Activated effector memory CD4-positive, alpha-beta T cell treated with anti-CD3 and anti-CD28 coated beads, Interleukin-2, amount 50 U/mL, for 16 hours (primary cell): Measurements from ENCODE around the gene MYH16.
"Not testable (repeated sequence)": the region's sequence is repeated elsewhere in the genome, so short reads cannot be mapped to it uniquely, and the experiment has no call there.

Experiments used
- DNase-seq: peaks from one replicate; pipeline ENCODE4 v3.0.0-alpha.2; 2020

MYH16 gene

DNA sequence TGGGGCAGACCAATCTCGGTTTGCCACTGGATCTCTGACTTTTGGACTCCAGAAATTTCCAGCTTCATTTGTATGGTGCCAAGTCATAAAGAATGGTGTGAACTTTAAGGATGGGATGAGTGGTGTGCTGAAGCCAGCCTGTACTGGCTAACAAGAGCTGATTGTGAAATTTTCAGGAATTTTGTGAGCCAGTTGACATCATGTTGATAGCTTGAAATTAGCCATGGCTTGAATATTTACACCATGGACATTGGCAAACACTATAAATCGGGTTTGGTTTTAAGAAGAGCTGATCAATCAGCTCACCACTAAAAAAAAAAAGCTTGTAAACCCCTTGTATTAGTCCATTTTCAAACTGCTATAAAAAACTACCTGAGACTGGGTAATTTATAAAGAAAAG is 14.1 kb upstream of the MYH16 start:
- DNase-seq: no peak

DNA sequence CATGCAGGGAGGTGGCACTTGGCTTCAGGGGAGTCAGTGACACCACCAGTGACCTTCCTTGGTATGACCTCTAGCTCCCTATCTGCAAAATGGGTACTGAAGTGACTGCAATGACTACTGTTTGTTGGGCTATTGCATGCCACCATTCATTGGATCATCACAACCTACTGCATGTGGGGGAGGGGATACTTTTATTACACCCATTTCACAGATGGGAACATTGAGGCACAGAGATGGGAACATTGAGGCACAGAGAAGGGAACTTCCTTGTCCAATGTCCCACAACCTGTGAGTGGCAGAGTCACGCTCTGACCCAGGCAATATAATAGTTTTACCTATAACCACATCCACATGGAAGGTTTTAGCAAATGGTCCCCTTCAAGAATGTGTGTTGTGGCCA is 12.2 kb upstream of the MYH16 start:
- no peak for DNase-seq

GRCh38 chr7:99261646-99262045 is 11.0 kb upstream of the MYH16 start:
- DNase-seq: no peak

- DNase-seq: no peak
Measured at GRCh38 chr7:99265848-99266480, 6.7 kb upstream of the MYH16 start.

DNA sequence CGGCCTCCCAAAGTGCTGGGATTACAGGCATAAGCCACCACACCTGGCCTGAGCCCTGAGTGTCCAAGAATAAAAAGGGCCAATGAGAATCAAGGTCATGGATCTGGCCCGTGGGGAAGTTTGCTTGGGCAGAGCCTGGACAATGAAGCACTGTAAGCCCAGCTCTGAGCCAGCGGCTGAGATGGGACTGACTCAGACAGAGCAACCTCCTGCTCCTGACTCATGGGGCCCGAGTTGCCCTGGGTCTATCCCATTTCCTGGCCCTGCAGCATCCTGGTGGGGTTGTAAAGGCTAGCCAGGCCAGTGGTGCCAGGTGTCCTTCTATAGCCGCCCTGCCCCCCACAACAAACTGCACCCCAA is 5.2 kb upstream of the MYH16 start:
- DNase-seq: no peak

DNA sequence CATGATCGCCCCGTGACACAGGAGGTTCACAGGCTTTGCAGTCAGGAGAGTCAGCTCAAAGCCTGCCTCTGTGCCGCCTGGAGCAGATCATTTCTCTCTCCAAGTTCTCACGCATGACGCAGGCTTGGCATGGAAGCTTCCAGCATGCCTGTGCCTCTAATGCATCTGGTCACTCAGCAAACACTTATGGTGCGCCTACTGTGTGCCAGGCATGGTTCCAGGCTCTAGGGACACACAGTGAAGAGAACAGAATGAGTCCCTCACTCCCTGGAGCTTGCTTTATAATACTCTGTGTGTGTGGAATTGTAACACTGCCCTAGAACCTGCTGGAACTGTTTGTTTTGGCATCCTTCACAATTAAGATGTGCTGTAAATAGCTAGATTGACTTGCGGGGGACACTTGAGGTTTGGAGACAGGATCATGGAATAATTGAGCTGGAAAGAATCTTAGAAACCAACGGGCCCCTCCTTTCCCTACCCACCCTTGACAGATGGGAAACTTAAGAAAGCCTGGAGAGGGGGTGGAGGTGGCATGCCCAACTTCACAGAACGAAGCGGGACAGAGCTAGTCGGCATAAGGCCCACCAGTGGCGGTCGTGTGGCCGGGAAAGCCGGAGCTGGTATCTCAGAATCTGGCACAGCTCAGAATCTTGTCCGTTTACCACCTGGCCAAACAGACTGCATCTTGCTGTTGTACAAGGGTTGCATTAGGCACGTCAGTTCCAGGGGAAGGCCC is 4.6 kb upstream of the MYH16 start:
- DNase-seq: no peak

DNA sequence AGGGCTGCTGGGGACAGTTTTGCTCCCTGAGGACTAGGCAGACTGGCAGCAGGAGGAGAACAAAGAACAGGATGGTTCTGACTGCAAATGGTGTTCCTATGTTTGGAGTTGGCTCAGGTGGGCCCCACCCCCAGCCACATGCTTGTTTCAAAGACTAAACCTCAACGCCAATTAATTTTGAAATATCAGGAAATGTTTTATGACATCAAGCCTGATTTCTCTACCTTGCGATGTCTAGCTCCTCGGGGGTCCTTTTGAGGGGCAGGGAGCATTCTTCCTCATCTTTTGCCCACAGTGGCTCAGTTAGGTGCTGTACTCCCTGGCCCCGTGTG is 4.1 kb upstream of the MYH16 start:
- DNase-seq: no peak

DNA sequence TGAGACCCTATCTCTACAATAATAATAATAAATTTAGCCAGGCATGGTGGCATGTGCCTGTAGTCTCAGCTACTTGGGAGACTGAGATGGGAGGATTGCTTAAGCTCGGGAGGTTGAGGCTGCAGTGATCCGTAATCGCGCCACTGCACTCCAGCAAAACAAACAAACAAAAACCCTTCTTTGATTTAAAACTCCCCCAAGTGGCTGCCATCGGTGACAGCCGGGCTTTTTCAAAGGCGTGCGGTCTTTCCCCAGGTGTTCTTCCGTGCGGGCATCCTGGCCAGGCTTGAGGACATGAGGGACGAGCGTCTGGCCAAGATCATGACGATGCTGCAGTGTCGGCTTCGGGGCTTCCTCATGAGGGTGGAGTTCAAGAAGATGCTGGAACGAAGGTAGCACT is 1.9 kb upstream of the MYH16 start:
- DNase-seq: no peak

DNA sequence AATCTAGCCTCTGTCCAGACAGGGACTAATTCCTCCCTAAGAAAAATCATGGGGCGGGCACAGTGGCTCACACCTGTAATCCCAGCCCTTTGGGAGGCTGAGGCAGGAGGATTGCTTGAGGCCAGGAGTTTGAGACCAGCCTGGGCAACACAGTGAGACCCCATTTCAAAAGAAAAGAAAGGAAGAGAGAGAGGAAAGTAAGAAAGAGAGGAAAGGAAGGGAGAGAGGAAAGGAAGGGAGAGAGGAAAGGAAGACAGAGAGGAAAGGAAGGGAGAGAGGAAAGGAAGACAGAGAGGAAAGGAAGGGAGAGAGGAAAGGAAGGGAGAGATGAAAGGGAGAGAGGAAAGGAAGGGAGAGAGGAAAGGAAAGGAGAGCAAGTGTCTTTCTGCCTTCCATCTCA is 922 bp downstream of the MYH16 start:
- DNase-seq: not testable (repeated sequence)

GRCh38 chr7:99274908-99275307 is 2.3 kb downstream of the MYH16 start:
- DNase-seq: not testable (repeated sequence)

DNA sequence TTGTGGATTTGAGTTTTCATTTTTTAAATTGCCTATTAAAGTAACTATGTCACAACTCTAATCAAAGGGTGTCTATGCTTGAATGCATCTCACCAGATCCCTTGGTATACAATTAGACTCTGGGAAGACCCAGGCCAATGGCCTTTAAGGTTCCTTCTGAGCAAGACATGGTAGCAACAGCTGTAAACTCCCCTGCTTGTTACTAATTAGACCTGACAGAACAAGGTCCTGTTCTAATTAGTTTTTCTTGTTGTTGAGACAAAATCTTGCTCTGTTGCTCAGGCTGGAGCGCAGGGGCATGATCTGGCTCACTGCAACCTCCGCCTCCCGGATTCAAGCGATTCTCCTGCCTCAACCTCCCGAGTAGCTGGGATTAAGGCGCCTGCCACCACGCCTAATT is 2.9 kb downstream of the MYH16 start:
- DNase-seq: no peak

DNA sequence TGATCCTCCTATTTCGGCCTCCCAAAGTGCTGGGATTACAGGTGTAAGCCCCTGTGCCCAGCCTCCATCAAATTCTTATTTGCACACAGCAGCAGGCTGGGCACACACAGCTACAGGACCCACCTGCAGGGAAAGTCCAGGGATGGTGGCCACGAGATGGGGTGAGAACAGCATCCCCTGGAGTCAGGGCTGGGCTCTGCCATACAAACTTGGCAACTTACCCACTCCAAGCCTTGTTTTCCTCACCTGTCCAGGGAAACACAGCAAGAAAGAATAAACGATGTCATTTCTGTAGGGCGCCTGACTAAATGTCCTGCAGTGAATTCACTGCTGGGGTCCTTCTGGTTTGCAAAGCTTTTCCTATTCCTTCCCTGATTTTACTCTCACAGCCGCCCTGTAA is 5.5 kb downstream of the MYH16 start:
- DNase-seq: no peak

DNA sequence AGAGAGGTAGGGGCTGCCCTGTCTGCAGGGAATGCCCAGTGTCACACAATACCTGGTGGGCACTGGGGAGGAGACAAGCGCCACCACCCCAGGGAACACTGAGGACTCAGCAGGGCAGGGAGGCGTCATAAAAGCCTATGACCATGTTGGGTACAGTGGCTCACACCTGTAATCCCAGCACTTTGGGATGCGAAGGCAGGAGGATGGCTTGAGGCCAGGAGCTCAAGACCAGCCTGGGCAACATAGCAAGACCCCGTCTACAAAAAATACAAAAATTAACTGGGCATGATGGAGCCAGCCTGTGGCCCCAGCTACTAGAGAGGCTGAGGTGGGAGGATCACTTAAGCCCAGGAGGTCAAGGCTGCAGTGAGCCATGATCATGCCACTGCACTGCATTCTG is 11.5 kb downstream of the MYH16 start:
- not testable (repeated sequence) for DNase-seq

GRCh38 chr7:99287779-99288534 is 15.3 kb downstream of the MYH16 start:
- no peak for DNase-seq

- DNase-seq: no peak
Measured at GRCh38 chr7:99289185-99289584, 16.5 kb downstream of the MYH16 start.

DNA sequence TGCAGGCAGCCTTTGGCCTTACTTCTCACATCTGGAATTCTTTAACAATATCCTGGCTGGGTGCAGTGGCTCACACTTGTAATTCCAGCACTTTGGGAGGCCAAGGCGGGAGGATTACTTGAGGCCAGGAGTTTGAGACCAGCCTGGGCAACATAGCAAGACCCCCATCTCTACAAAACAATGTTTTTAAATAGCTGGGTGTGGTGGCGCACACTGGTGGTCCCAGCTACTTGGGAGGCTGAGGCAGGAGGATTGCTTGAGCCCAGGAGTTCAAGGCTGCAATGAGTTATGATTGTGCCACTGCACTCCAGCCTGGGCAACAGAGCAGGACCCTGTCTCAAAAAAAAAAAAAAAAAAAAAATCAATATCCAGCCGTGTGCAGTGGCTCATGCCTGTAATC is 17.5 kb downstream of the MYH16 start:
- DNase-seq: not testable (repeated sequence)

DNA sequence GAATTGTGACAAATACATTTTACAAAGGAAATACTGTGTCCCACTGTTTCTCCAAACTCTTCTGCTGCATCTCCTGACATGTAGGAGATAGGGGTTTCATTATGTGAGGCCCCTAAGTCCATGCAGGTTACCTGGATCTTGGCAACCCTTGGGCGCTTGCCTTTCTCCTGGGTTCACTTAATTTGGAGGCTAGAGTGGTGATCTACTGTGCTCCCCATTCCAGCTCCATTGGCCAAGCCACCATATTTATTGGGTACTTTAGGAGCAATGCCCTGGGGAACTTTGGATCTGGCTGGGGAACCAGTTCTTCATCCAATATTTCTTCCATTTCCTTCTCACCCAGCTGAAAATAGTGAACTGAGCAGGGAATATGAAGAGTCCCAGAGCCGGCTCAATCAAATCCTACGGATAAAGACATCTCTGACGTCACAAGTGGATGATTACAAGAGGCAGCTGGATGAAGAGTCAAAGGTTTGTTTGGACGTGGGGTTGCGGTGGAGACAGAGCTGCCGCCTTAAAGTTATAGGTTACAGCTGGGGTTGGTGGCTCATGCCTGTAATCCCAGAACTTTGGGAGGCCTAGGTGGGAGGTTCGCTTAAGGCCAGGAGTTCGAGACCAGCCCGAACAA is 18.5 kb downstream of the MYH16 start:
- no peak for DNase-seq

- no peak for DNase-seq
Measured at GRCh38 chr7:99292127-99292526, 19.5 kb downstream of the MYH16 start.

GRCh38 chr7:99293167-99293566 is 20.5 kb downstream of the MYH16 start:
- DNase-seq: no peak

GRCh38 chr7:99293650-99294049 is 21.0 kb downstream of the MYH16 start:
- DNase-seq: no peak

GRCh38 chr7:99296471-99296870 is 23.8 kb downstream of the MYH16 start:
- no peak for DNase-seq

GRCh38 chr7:99301496-99301895 is 28.9 kb downstream of the MYH16 start:
- no peak for DNase-seq

GRCh38 chr7:99305473-99306260 is 33.0 kb downstream of the MYH16 start:
- no peak for DNase-seq
